SU-DHL-6 (cell line): Measurements from ENCODE around the gene SDR42E1.

Source experiments
- EZH2phosphoT487 ChIP-seq: fragments of 200-600 bp; sonication (generic), shearing (Covaris generic); conservative IDR thresholded peaks from 2 replicates; pipeline ENCODE4 v1.6.1; 2018; ENCODE audit warnings: mild to moderate bottlenecking, antibody characterized with exemption, low read length, moderate library complexity, mixed read lengths
- TF ChIP-seq, protein P1 (sequence below): fragments of 200-600 bp; sonication (generic); IDR thresholded peaks from one replicate; pipeline ENCODE4 v1.5.1; 2017; ENCODE audit warnings: antibody characterized with exemption, mild to moderate bottlenecking, low read length, moderate library complexity; ENCODE audit not compliant: insufficient read depth, poor library complexity, severe bottlenecking

DNA sequence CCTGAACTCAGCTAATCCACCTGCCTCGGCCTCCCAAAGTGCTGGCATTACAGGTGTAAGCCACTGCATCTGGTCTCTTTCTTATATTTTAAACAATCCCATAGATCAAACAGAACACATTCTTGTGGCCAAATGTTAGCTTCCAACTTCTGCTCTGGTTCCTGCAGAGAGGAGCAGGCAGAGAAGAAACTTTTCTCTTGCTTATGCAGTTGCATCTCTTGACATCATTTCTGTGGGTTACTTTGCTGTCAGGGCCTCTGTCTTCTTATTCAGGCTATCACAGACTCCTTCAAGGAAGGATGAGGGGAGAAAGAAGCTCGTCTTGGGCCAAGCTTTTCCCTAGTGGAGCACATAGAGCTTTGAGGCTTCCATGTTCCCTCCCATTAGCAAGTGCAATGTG is 31.6 kb upstream of the SDR42E1 start:
- TF ChIP-seq, protein P1, sequence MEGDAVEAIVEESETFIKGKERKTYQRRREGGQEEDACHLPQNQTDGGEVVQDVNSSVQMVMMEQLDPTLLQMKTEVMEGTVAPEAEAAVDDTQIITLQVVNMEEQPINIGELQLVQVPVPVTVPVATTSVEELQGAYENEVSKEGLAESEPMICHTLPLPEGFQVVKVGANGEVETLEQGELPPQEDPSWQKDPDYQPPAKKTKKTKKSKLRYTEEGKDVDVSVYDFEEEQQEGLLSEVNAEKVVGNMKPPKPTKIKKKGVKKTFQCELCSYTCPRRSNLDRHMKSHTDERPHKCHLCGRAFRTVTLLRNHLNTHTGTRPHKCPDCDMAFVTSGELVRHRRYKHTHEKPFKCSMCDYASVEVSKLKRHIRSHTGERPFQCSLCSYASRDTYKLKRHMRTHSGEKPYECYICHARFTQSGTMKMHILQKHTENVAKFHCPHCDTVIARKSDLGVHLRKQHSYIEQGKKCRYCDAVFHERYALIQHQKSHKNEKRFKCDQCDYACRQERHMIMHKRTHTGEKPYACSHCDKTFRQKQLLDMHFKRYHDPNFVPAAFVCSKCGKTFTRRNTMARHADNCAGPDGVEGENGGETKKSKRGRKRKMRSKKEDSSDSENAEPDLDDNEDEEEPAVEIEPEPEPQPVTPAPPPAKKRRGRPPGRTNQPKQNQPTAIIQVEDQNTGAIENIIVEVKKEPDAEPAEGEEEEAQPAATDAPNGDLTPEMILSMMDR, result no peak
- no peak for TF ChIP-seq EZH2phosphoT487
